Head of caudate nucleus (tissue), 42 donors: ENCODE data around the gene MFSD1.

Source experiments
- DNase-seq, 42 donors: peaks; one replicate each; pipeline versions ENCODE4 v3.0.0 to v3.0.0-alpha.2; 2020 to 2021; ENCODE audit warnings: mixed read lengths in 7 of 42
- intact Hi-C: fragments of 100-400 bp; cut with DNase I; formaldehyde crosslinking; loops from one replicate; pipeline ENCODE4 v1.15.0; 2022

MFSD1 gene

GRCh38 chr3:158802409-158803268 is 785 bp downstream of the MFSD1 start:
- intact Hi-C loops: loop anchor here (10.0 kb wide), 1 partner anchor 158 kb away; the partner anchor contains the start of gene GFM1
- DNase-seq: peak in 7 of 42 donors; percentile 4 to 21 (median 19)

DNA sequence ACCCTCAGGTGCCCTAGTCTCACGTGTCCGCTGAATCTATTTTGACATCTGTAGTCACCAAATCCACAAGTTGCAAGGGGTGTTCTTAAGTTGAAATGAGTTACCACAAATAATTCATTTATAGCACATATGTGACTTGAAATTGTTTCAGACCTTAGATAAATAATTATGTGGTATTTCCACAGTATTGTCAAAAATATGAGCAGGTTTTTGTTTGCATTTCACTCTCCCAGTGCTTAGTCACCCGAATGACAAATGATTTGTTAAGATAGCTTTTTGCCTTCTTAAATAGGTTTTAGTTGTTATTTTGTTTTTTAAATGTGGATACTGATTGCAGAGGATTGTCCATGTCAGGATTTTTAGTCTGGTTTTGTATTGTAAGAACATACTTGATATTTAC is 2.6 kb downstream of the MFSD1 start:
- intact Hi-C loops: loop anchor here (10.0 kb wide), 1 partner anchor 160 kb away; the partner anchor contains the start of gene GFM1
- no peak for DNase-seq

- intact Hi-C loops: loop anchor here (10.0 kb wide), 1 partner anchor 164 kb away; the partner anchor contains the start of gene GFM1
- no peak for DNase-seq
These were observed 6.8 kb downstream of the MFSD1 start for GRCh38 chr3:158808697-158809096.

DNA sequence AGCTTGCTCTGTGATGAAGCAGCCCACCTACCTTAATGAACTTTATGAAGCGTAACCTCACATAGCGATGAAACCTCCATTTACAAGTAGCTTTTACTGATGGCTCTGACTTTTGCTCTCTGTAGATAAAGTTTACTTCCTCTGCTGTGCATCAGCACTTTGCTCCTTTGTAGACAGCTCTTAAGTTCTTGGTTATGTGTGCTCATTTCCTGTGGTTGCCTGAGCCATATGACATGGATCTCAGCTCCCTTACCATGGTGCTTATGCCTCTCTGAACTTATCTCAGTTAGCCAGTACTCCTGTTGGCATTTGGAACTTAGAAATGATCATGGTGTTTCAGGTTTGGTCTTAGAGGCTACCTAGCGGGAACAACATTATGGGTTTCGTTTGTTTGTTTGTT is 7.8 kb downstream of the MFSD1 start:
- intact Hi-C loops: loop anchor here (10.0 kb wide), 1 partner anchor 165 kb away; the partner anchor contains the start of gene GFM1
- no peak for DNase-seq

- intact Hi-C loops: no loop called here
These were observed 9.2 kb downstream of the MFSD1 start for GRCh38 chr3:158810823-158811724.

DNA sequence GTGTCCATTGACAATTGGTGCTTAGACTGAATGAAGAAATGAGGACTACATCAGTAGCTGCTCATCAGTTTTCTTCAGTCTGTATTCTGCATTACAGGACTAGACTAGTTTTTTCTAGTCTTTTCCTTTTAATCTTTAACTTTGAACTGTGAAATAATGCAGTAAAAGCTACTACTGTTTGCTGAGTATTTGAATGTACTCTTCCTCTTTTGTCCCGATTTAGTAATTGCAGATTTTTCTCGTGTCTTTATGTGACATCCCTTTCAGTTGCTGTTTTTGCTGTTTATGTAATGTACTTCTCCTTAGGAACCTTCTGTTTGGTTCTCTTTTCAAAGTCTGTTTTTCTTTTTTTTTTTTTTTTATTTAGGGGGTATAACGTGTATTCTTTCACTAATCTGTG is 17.4 kb downstream of the MFSD1 start:
- intact Hi-C loops: no loop called here
- DNase-seq: no peak

More at GRCh38 chr3:158810823-158811724, 9.2 kb downstream of the MFSD1 start:
- no peak for DNase-seq

GRCh38 chr3:158820521-158820920 is 18.7 kb downstream of the MFSD1 start:
- no peak for DNase-seq
- intact Hi-C loops: no loop called here

DNA sequence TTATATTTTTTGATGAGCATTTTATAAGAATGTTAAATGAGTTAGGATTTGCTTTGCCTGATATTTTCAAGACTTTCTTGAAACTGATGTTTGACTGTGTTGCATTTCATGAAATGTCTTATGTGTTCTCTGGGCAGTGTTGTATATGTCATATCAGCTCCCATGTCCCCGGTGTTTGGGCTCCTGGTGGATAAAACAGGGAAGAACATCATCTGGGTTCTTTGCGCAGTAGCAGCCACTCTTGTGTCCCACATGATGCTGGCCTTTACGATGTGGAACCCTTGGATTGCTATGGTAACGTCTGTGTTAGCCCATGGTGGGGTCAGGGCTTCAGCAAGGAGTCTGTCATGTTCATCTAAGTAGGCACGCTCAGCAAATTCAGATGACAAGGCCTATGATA is 20.0 kb downstream of the MFSD1 start:
- intact Hi-C loops: no loop called here
- DNase-seq: no peak

DNA sequence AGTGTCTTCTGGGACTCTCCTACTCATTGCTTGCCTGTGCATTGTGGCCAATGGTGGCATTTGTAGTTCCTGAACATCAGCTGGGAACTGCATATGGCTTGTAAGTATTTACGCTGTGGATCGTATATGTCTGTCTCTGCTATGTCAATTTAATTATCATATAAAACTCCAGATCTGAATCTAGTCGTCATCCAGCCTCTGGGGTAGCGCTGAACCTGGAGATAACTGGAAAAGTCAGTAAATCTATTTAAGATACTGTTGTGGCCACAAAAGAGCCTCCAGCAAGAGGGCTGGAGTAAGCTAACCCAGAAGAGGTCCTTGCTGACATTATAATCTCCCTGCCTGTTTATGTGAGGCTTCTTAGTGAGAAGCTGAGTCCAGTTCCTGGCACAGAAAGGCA is 21.6 kb downstream of the MFSD1 start:
- intact Hi-C loops: no loop called here
- DNase-seq: no peak

DNA sequence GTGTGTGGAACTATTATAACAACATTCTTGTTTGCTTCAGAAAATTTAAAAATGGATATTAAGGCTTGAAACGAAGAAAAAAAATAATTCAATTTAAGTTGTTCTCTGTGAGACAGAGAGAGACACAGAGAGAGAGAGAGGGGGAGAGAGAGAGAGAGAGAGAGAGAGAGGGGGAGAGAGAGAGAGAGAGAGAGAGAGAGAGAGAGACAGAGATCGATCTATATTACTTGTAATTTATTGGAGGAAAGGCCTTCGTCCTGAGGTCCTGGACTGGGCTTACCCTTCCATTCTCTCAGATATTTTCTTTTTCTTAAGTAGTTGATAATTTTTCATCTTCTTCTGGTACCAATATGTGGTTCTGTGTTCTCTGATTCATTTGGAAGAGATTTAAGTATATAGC is 25.9 kb downstream of the MFSD1 start:
- intact Hi-C loops: no loop called here

DNA sequence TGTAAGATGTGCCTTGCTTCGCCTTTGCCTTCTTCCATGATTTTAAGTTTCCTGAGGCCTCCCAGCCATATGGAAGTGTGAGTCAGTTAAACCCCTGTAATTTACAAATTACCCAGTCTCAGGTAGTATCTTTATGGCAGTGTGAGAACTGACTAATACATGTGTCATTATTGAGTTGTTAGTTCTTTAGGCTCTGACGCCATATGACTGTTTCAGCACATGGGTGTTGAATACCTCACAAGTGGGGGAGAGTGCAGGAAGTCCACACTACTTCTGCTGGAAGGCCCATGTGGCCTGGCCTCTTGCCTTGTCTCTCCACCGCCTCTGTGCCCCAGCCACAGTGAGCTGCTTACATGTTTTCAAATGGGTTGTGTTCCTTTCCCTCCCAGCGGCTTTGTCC is 28.5 kb downstream of the MFSD1 start:
- intact Hi-C loops: no loop called here
- DNase-seq: no peak

More for the DNA sequence above, 25.9 kb downstream of the MFSD1 start:
- DNase-seq: no peak

DNA sequence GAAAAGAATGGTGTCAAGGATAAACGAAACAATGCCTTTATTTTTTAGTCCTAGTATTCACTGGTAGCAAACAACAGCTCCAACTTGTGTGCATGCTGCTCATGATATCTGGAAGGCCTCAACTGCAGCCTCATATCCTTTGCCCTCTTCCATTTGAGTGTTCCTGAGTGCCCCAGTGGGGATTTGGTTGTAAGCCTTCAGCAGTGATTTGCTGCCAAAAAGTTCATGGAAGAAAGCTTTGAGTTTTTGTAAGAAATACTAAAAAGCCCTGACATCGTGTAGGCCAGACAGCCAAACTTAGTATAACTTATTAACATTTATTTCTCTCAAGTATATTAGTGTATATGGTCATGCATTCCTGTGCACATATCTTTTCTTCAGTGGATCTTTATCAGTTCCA is 30.0 kb downstream of the MFSD1 start:
- intact Hi-C loops: no loop called here
- no peak for DNase-seq

DNA sequence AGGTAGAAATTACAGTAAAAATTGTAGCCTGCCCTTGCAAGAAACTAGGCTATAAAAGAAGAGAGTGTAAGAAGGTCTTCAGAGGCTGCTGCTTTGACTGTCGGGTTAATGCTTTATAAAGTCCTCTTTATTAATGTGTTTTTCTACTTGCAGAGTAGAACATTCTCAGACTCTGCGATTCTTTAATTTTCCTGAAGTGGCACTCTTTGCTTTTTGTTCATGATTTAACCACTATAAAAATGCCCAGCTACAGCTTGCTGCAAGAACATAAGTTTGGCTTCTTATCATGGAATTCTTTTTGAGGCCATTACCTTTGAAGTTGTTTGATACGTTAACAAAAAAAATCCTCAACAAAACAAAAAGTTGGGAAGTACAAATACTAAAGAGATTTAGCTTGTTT is 33.8 kb downstream of the MFSD1 start:
- DNase-seq: no peak
- intact Hi-C loops: no loop called here

DNA sequence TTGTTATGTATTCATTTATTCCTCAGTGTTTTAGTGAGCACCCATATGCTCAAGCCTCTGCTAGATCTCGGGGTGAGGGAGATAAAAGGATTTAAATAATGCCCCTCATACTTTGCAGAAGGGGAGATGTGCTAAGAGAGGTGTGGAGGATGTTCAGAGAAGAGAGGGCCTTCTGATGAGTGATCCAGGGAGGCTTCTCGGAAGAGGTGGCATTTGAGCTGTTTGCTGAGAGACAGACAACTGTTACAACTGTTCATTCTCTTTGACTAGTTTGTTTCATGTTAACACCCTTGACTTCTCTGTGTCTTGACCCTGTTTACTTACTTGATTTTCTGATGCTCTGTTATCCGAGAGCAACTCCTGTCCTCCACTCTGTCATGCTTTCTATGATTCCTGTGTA is 34.5 kb downstream of the MFSD1 start:
- intact Hi-C loops: no loop called here
- no peak for DNase-seq

DNA sequence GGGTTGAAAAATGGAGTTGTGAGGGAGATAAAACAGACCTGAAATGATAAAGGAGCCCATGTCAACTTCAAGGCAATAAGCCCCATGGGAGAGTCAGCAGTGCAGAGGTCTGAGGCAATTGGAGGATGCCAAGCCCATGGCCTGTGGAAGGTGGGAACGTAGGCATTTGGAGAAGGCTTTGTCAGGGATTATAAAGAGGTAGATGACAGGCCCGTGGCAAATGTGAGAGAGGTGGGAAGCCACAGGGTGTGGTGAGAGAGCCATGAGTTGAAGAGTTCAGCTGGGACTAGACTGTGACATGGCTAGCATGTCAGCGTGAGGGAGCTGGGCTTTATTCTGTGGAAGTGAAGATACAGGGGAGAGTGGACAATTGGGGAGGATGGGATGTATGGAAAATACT is 35.4 kb downstream of the MFSD1 start:
- DNase-seq: no peak
- intact Hi-C loops: no loop called here

- intact Hi-C loops: no loop called here
- no peak for DNase-seq
These were observed 38.1 kb downstream of the MFSD1 start for GRCh38 chr3:158839966-158840365.

GRCh38 chr3:158841387-158841786 is 39.5 kb downstream of the MFSD1 start:
- intact Hi-C loops: no loop called here
- no peak for DNase-seq

DNA sequence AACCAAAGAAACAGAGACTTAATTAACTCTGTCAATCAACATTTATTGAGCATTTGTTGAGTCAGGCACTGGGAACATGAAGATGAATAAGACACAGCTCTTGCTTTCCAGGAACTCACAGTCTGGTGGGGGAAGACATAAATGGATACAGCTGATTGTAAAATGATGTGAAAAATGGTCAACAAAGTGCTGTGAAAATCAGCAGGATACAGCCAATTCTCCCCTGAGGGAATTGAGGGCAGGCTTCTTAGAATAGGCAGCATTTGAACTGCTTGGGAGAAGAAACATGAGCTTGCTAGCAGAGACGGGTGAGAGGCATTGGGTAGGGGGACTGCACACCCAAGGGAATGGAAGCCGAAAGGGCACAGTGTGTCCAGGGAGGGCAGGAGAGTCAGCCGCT is 41.1 kb downstream of the MFSD1 start:
- DNase-seq: no peak
- intact Hi-C loops: no loop called here

- DNase-seq: peak in 18 of 42 donors; percentile 10 to 71 (median 38)
- intact Hi-C loops: loop anchor here (5.0 kb wide), 1 partner anchor 411 kb away; no protein-coding TSS in a partner anchor
These were observed 44.0 kb downstream of the MFSD1 start for GRCh38 chr3:158845765-158846350.
